Endodermal cell (in vitro differentiated cells): ENCODE measurements around the gene SQSTM1. TPM values are rescaled to one million over a fixed set of nuclear protein-coding genes. Genes with fewer than 3 reads are reported as not detected.
"Not testable (repeated sequence)": the region's sequence is repeated elsewhere in the genome, so short reads cannot be mapped to it uniquely, and the experiment has no call there.

ENCODE experiments used
- DNase-seq: peaks from one replicate; pipeline ENCODE4 v3.0.0-alpha.2; 2017
- H3K27ac ChIP-seq: 2 replicates; pipeline ENCODE4 v1.5.1; 2013; ENCODE audit warnings: mild to moderate bottlenecking, low read depth, low read length, moderate library complexity
- H3K27me3 ChIP-seq: 2 replicates; pipeline ENCODE4 v1.6.1; 2013; ENCODE audit warnings: mild to moderate bottlenecking, low read length, moderate library complexity; ENCODE audit not compliant: insufficient read depth, control insufficient read depth, poor library complexity, severe bottlenecking
- H3K36me3 ChIP-seq: 2 replicates; pipeline ENCODE4 v1.7.0; 2013; ENCODE audit warnings: mild to moderate bottlenecking, low read length, moderate library complexity; ENCODE audit not compliant: control insufficient read depth, insufficient read depth
- H3K4me1 ChIP-seq: one replicate; pipeline ENCODE4 v1.7.0; 2013; ENCODE audit warnings: low read length; ENCODE audit not compliant: control insufficient read depth, insufficient read depth
- H3K4me3 ChIP-seq: 2 replicates; pipeline ENCODE4 v1.5.1; 2013; ENCODE audit warnings: mild to moderate bottlenecking, low read length, moderate library complexity
- H3K9ac ChIP-seq: 2 replicates; pipeline ENCODE4 v1.6.1; 2013; ENCODE audit warnings: mild to moderate bottlenecking, low read length, moderate library complexity; ENCODE audit not compliant: poor library complexity, severe bottlenecking; ENCODE audit errors: extremely low read depth
- H3K9me3 ChIP-seq: 2 replicates; pipeline ENCODE4 v1.6.1; 2013; ENCODE audit warnings: mild to moderate bottlenecking, low read length, moderate library complexity; ENCODE audit not compliant: control insufficient read depth
- H3K27ac Mint-ChIP-seq: 2 replicates; pipeline ENCODE4 v1.8.0; 2020; ENCODE audit warnings: mixed read lengths
- H3K27me3 Mint-ChIP-seq: 2 replicates; pipeline ENCODE4 v1.8.0; 2021; ENCODE audit warnings: mild to moderate bottlenecking, mixed read lengths; ENCODE audit not compliant: insufficient read depth
- H3K36me3 Mint-ChIP-seq: 2 replicates; pipeline ENCODE4 v1.8.0; 2020; ENCODE audit warnings: low read depth, mixed read lengths
- H3K4me1 Mint-ChIP-seq: 2 replicates; pipeline ENCODE4 v1.8.0; 2020; ENCODE audit warnings: mixed read lengths
- H3K4me3 Mint-ChIP-seq: 2 replicates; pipeline ENCODE4 v1.8.0; 2020; ENCODE audit warnings: mild to moderate bottlenecking, moderate library complexity, mixed read lengths
- H3K9me3 Mint-ChIP-seq: 2 replicates; pipeline ENCODE4 v1.8.0; 2020; ENCODE audit warnings: mild to moderate bottlenecking, mixed read lengths
- CTCF ChIP-seq: fragments of 200-600 bp; sonication (generic); conservative IDR thresholded peaks from 2 replicates; pipeline ENCODE4 v1.5.0; 2021; ENCODE audit warnings: antibody characterized with exemption, mild to moderate bottlenecking
- WGBS, 2 experiments: methylation state at CpG; one replicate each; pipeline versions ENCODE4 v1.1.5 to v1.1.7; 2013; ENCODE audit warnings: missing lambda C conversion rate in 2 of 2, mixed read lengths in 1 of 2; ENCODE audit not compliant: insufficient coverage in 1 of 2, insufficient read length in 1 of 2; 5-methylcytosine and 5-hydroxymethylcytosine counted together
- total RNA-seq, 2 donors: library from RNA; stranded (reverse); fragmentation: NEBNext Ultra II Directional in 1 of 2; extraction: Animal tissue kit (Norgen Biotek cat#: 25700) in 1 of 2; gene quantifications; 2 replicates in 1 of 2; 3 replicates in 1 of 2; pipeline ENCODE4 v1.2.1, GENCODE V29; 2021

Gene SQSTM1
- total RNA-seq, 2 donors from 2014 or later: 134 to 172 TPM

- Histone ChIP-seq H3K27ac (no peak overlapping the region), H3K27me3 (no peaks in the 10 kb centered on the region), H3K4me1 (peaks cover 2% of the 10 kb centered on the region), H3K4me3 (no peak overlapping the region), H3K36me3 (peaks cover 73% of the 10 kb centered on the region), H3K9me3 (no peaks in the 10 kb centered on the region), H3K9ac (no peak overlapping the region)
- Mint-ChIP-seq H3K27ac (no peak overlapping the region), H3K36me3 (peaks cover 88% of the 10 kb centered on the region), H3K4me1 (peaks cover 5% of the 10 kb centered on the region), H3K9me3 (peaks cover 13% of the 10 kb centered on the region), H3K4me3 (no peak overlapping the region), H3K27me3 (no peaks in the 10 kb centered on the region)
- no peak for DNase-seq
- no peak for TF ChIP-seq CTCF
- WGBS, 2 experiments: 92 to 100% methylated on average over 1 to 3 of the region's 3 CpGs
Measured at GRCh38 chr5:179833709-179834070, 13.0 kb downstream of the SQSTM1 start.

DNA sequence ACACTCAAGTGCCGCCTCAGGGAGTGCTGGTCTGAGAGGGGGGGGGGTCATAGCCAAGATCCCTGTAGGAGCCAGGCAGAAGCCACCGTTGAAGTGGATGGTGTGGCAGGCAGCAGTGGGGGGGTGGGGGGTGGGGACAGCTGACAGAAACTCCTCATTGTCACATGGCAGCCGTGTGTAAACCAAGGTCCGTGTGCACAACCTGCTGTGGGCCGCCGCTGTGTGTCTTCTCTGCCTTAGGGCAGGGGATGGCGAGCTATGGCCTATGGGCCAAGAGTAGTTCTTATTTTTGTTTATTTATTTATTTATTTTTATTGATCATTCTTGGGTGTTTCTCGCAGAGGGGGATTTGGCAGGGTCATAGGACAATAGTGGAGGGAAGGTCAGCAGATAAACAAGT lies 13.4 kb downstream of the SQSTM1 start:
- H3K27me3 ChIP-seq: no peaks in the 10 kb centered on the region
- no peak for DNase-seq
- H3K36me3 ChIP-seq: peaks cover 69% of the 10 kb centered on the region
- Mint-ChIP-seq H3K9me3 (peaks cover 13% of the 10 kb centered on the region), H3K27ac (no peak overlapping the region), H3K27me3 (no peaks in the 10 kb centered on the region), H3K36me3 (peaks cover 86% of the 10 kb centered on the region), H3K4me3 (no peak overlapping the region), H3K4me1 (peaks cover 5% of the 10 kb centered on the region)
- H3K4me1 ChIP-seq: peaks cover under 1% of the 10 kb centered on the region
- H3K4me3 ChIP-seq: no peak overlapping the region
- H3K9ac ChIP-seq: no peak overlapping the region
- H3K9me3 ChIP-seq: no peaks in the 10 kb centered on the region
- H3K27ac ChIP-seq: no peak overlapping the region
- 90 to 100% methylated on average over 2 to 7 of the region's 8 CpGs for WGBS, 2 experiments
- no peak for TF ChIP-seq CTCF

GRCh38 chr5:179834871-179835270 lies 14.2 kb downstream of the SQSTM1 start:
- DNase-seq, H3K9ac ChIP-seq, H3K4me1 ChIP-seq, H3K4me1 Mint-ChIP-seq, H3K9me3 ChIP-seq, H3K4me3 Mint-ChIP-seq, H3K4me3 ChIP-seq, H3K27ac ChIP-seq, H3K27me3 ChIP-seq, H3K27me3 Mint-ChIP-seq, H3K27ac Mint-ChIP-seq: not testable (repeated sequence)
- peaks cover 72% of the 10 kb centered on the region for H3K36me3 ChIP-seq
- 97% methylated on average over 6 to 16 of the region's 28 CpGs for WGBS, 2 experiments
- H3K36me3 Mint-ChIP-seq: peaks cover 83% of the 10 kb centered on the region
- peaks cover 13% of the 10 kb centered on the region for H3K9me3 Mint-ChIP-seq
